ENCODE measurements around the gene AGRP.
A peak's percentile ranks its signal among the peaks of the same experiment; 100 is the strongest.

The AGRP gene

DNA sequence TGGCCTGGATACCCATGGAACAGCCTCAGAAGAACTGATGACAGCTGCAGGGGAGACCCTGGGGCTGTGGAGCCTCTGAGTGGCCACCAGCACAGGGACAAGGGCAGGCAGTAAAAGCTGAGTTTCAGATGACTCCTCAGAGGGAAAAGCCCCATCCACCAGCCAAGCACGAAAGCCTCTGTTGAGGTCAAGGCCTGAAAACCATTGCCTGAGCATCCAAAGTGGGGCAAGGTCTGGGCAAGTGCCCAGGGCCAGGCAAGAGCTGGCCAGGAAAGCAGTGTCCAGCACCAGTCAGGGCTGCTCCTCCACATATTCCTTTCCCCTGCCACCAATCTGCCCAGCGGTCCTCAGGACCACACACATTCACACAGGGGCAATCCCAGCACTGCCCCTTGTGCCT is 18.8 kb downstream of the AGRP start:
- no peaks in the 10 kb centered on the region for H3K27me3 Mint-ChIP-seq
- peaks cover 5% of the 10 kb centered on the region for H3K4me1 Mint-ChIP-seq
- H3K36me3 Mint-ChIP-seq = peaks cover 5% of the 10 kb centered on the region
- no peak overlapping the region for H3K4me3 Mint-ChIP-seq
- CTCF ChIA-PET = interaction anchor here (1.4 to 5.9 kb wide), 7 partner anchors 12 to 41 kb away, joined by 3 to 49 read pairs (median 5); partner anchors contain the start of gene ATP6V0D1
- no peak overlapping the region for H3K27ac Mint-ChIP-seq
- DNase-seq = no peak
- no peaks in the 10 kb centered on the region for H3K9me3 Mint-ChIP-seq

DNA sequence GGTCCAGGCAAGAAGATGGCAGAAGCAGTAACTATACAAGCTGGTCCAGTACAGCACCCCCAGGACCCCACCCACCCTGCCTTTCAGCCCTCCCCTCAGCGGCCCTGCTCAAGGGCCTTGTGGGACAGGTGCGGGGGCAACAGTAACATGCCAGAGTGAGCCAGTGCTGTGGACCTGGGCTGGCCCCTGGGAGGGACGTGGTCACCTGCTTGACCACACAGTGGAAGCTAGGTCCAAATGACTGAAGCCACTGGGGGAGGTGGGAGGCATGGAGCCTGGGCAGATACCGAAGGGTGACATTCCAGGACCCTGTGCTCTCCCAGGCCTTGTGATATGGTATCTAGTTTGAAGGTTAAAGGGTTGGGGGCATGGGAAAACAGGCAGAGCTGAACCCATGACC is 19.7 kb downstream of the AGRP start:
- CTCF ChIA-PET = interaction anchor here (0.6 to 5.9 kb wide), 6 partner anchors 11 to 43 kb away, joined by 3 to 49 read pairs (median 5); partner anchors contain the start of gene ATP6V0D1
- H3K4me1 Mint-ChIP-seq = peaks cover 5% of the 10 kb centered on the region

DNA sequence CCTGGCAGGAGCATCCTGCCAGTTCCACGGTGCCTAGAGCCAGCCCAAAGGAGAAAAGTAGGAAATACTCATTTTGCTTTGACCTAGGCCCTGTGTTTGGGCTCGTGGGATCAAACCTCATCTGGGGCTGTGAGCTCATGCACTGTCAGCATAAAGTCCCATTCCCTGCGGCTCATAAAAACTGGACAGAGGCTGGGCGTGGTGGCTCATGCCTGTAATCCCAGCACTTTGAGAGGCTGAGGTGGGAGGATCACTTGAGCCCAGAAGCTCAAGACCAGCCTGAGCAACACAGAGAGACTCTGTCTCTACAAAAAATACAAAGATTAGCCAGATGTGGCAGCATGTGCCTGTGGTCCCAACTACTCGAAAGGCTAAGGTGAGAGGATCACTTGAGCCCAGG is 20.3 kb downstream of the AGRP start:
- Mint-ChIP-seq H3K4me3 (no peak overlapping the region), H3K4me1 (peaks cover 5% of the 10 kb centered on the region), H3K27ac (no peak overlapping the region), H3K36me3 (peaks cover 5% of the 10 kb centered on the region), H3K9me3 (no peaks in the 10 kb centered on the region), H3K27me3 (no peaks in the 10 kb centered on the region)
- no peak for DNase-seq
- CTCF ChIA-PET = interaction anchor here (1.6 to 5.9 kb wide), 3 partner anchors 15 to 35 kb away, joined by 3 to 49 read pairs (median 12); no protein-coding TSS in a partner anchor

More for the DNA sequence above, 19.7 kb downstream of the AGRP start:
- no peak for DNase-seq
- Mint-ChIP-seq H3K4me3 (no peak overlapping the region), H3K9me3 (no peaks in the 10 kb centered on the region), H3K27ac (no peak overlapping the region), H3K27me3 (no peaks in the 10 kb centered on the region), H3K36me3 (peaks cover 5% of the 10 kb centered on the region)

DNA sequence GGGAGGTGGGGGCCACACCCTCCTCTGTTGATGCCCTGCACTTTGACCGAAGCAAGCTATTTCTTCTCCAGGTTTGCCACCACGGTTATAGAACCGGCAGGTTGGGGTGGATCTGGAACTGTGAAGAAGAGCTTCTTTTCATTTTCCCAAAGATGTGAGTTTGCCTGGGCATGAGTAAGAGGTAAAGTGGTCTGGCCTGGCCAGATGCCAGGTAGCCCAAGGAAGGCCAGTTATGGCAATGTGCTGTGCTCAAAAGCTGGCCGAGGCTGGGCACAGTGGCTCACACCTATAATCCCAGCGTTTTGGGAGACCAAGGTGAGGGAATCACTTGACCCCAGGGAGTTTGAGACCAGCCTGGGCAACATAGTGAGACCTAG is 21.1 kb downstream of the AGRP start:
- Mint-ChIP-seq H3K4me1 (peaks cover 5% of the 10 kb centered on the region), H3K9me3 (no peaks in the 10 kb centered on the region), H3K27me3 (no peaks in the 10 kb centered on the region), H3K27ac (no peak overlapping the region), H3K36me3 (peaks cover 5% of the 10 kb centered on the region), H3K4me3 (no peak overlapping the region)
- no peak for DNase-seq
- CTCF ChIA-PET = interaction anchor here (2.5 to 5.9 kb wide), 2 partner anchors 15 to 35 kb away, joined by 12 to 49 read pairs; no protein-coding TSS in a partner anchor

DNA sequence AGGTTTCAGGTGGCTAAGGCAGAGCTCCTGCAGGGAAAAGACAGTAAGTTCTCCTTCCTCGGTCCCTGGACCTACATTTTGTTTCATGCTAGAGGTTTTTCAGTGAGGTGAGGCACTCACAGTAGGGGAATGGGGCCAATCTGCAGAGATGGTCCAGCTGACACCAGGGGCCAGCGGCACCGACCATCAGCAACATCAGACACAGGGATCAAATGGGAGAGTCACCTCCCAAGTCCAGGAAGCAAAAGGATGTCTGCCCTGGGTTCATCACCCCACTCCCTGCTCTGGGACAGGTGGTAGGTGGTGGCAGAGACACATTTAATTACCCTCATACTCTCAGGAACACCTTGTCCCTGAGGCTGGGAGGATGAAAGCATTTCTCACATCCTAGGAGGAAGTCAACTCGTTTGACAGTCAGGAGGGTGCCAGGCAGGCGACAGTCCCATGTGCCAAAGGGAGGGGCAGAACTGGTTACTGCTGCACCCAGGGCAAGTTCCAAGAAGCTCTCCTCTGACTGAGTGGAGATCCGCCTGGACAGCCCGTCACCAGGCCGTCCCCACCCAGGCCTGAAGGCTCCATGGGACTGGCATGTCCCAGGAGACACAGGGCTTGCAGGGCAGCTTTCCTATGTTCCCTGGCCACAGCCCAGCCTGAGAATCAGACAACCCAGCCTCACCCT is 21.6 kb downstream of the AGRP start:
- peak overlapping the region; percentile 74 for H3K27ac Mint-ChIP-seq
- H3K36me3 Mint-ChIP-seq = peaks cover 5% of the 10 kb centered on the region
- H3K4me3 Mint-ChIP-seq = no peak overlapping the region
- CTCF ChIA-PET = interaction anchor here (2.5 to 5.9 kb wide), 2 partner anchors 14 to 34 kb away, joined by 12 to 49 read pairs; no protein-coding TSS in a partner anchor
- H3K27me3 Mint-ChIP-seq = no peaks in the 10 kb centered on the region
- DNase-seq = no peak
- H3K9me3 Mint-ChIP-seq = no peaks in the 10 kb centered on the region
- H3K4me1 Mint-ChIP-seq = peaks cover 7% of the 10 kb centered on the region

DNA sequence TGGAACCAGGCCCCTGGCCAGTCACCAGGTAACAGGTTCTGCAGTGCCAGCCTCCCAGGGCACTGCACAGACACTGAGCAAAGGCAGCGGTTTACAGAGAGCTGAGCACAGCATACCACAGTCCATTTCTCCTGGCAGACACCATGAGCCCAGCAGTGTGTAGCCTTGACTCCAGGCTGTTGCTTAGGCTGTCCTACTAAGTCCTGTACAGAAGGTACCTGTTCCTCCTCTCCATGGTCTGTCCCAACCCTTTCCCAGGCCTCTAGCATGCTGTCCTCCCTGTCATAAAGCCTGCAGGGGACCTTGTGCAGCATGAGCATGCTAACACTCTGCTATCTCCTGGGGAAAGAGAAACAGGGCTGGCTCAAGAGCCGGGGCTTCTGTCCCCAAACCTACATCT is 22.4 kb downstream of the AGRP start:
- CTCF ChIA-PET = interaction anchor here (2.5 to 5.9 kb wide), 2 partner anchors 14 to 33 kb away, joined by 12 to 49 read pairs; no protein-coding TSS in a partner anchor
- Mint-ChIP-seq H3K27ac (no peak overlapping the region), H3K9me3 (no peaks in the 10 kb centered on the region), H3K36me3 (peaks cover 8% of the 10 kb centered on the region), H3K4me3 (no peak overlapping the region), H3K27me3 (no peaks in the 10 kb centered on the region), H3K4me1 (peaks cover 12% of the 10 kb centered on the region)
- no peak for DNase-seq

DNA sequence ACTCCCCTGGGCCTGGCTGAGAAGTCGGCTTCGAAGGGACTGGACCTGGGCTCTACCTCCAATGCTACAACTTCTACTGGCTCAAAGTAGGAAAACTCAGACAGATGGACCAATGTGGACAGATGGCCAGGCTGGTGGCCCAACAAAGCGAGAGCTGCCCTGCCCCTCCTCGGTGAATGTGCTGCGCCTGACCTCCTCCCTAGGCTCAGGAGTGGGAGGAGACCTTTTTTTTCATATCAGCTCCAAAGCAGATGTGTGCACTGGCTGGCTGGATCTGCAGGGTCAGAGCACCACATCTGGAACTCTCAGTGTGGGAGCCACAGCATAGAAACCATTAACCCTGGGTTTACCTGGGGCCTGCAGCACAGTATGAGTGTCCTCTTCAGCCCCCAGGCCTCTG is 23.2 kb downstream of the AGRP start:
- Mint-ChIP-seq H3K9me3 (no peaks in the 10 kb centered on the region), H3K4me3 (no peak overlapping the region), H3K27ac (no peak overlapping the region), H3K4me1 (peaks cover 7% of the 10 kb centered on the region), H3K27me3 (no peaks in the 10 kb centered on the region), H3K36me3 (peaks cover 8% of the 10 kb centered on the region)
- DNase-seq = no peak
- CTCF ChIA-PET = no interaction called here

DNA sequence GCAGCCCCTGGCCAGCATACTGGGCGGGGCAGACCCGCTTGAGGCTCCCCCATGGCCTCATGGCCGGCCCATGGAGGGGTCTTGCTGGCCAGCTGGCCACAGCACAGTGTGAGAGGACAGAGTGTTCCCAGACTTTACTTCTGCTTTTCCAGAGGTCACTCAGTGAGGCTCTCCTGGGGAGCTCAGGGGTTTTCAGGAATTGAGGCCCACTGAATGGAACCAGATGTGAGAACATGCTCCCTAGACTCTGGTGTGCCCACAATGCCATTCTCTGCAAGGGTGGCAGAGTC is 23.5 kb downstream of the AGRP start:
- DNase-seq = no peak
- CTCF ChIA-PET = no interaction called here
- Mint-ChIP-seq H3K9me3 (no peaks in the 10 kb centered on the region), H3K36me3 (peaks cover 8% of the 10 kb centered on the region), H3K4me1 (peaks cover 7% of the 10 kb centered on the region), H3K27ac (no peak overlapping the region), H3K4me3 (no peak overlapping the region), H3K27me3 (no peaks in the 10 kb centered on the region)

DNA sequence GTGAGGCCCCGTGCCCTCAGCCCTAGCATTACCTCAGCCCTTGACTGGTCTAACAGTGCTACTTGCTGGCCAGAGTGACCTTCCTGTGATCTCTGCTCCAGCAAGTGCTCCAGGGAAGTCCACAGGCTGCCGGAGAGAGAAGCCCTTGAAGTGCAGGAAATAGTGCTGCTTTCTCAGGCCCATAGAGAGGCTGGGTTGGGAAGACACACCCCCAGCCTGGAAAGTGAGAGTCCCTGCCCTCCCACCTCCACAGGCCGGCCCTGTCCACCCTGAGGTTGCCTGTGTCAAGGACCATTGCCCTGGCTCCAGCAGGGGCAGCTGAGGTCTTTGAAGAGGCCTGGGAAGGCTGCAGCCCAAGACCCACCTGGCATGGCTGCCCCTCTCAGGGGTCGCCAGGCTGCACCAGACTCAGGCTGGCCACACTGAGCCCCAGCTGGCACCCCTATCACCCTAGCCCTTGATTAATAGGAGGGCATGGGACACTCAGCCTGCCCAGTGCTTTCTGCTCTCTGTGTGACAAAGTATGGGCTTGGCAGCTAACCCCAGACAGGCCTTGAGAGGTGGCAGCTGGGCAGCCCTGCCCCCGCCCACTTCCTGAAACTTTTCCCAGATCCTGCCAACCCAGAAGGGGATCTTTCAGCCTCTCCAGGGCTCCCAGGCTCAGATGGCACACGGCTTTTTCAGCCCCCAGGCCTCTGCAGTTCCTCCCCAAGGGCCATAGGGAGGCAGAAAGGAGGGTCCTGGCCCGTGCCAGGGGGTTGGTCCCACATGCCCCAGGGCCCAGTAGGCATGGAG is 24.1 kb downstream of the AGRP start:
- Mint-ChIP-seq H3K4me1 (peaks cover 7% of the 10 kb centered on the region), H3K9me3 (no peaks in the 10 kb centered on the region)
- CTCF ChIA-PET = no interaction called here

DNA sequence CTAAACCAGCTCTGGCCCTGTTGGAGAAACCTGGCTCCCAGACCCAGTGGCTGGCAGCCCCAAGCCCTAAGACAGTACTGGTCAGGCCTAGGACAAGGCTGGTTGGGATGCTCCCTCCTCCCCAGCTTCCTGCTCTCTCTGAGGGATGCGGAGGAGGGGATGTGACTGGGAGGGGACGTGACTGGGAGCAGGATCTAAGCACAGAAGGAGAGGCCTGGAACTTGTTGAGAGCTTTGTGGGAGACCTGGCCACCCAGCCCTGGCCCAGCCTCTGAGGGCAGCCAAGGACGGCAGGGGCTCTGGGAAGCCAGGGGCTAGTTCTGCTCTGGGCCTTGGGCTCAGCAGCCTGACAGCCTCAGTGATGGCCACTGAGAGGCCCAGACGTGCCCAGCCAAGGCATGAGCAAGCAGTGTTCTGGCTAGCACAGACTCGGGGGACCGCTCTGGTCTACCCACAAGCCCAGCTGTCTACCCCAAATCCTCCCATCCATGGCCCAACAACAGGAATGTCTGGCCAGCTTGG is 25.2 kb downstream of the AGRP start:
- CTCF ChIA-PET = interaction anchor here (1.5 kb wide), 1 partner anchor 10 kb away, joined by 3 read pairs; no protein-coding TSS in a partner anchor
- H3K4me3 Mint-ChIP-seq = no peak overlapping the region
- no peak for DNase-seq
- H3K4me1 Mint-ChIP-seq = peaks cover 7% of the 10 kb centered on the region
- H3K36me3 Mint-ChIP-seq = peaks cover 7% of the 10 kb centered on the region
- no peaks in the 10 kb centered on the region for H3K9me3 Mint-ChIP-seq
- no peaks in the 10 kb centered on the region for H3K27me3 Mint-ChIP-seq
- no peak overlapping the region for H3K27ac Mint-ChIP-seq

More for the DNA sequence above, 24.1 kb downstream of the AGRP start:
- Mint-ChIP-seq H3K27me3 (no peaks in the 10 kb centered on the region), H3K36me3 (peaks cover 8% of the 10 kb centered on the region), H3K4me3 (no peak overlapping the region), H3K27ac (no peak overlapping the region)
- DNase-seq = no peak

DNA sequence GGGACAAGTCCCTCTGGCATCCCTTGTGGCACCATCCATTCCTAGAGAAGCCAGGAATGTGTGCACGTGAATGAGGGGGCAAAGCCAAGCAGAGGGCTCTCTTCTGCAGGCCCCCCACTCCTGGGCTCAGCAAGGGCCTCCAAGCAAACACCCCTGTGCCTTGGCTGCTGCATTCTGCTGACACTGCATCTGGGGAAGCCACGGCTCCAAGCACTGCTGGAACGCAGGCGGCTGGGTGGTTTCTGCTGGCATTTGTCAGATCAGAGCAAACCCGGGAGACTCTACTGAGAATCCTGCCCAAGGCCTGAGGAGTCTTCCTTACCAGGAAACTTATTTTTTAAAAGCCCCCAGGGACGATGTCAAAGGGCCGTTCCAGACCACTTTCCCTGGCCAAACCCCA is 25.7 kb downstream of the AGRP start:
- no peak overlapping the region for H3K4me3 Mint-ChIP-seq
- H3K27ac Mint-ChIP-seq = no peak overlapping the region
- peaks cover 7% of the 10 kb centered on the region for H3K36me3 Mint-ChIP-seq
- no peaks in the 10 kb centered on the region for H3K27me3 Mint-ChIP-seq
- peaks cover 7% of the 10 kb centered on the region for H3K4me1 Mint-ChIP-seq
- DNase-seq = no peak
- CTCF ChIA-PET = interaction anchor here (1.5 kb wide), 1 partner anchor 10 kb away, joined by 3 read pairs; no protein-coding TSS in a partner anchor
- no peaks in the 10 kb centered on the region for H3K9me3 Mint-ChIP-seq

DNA sequence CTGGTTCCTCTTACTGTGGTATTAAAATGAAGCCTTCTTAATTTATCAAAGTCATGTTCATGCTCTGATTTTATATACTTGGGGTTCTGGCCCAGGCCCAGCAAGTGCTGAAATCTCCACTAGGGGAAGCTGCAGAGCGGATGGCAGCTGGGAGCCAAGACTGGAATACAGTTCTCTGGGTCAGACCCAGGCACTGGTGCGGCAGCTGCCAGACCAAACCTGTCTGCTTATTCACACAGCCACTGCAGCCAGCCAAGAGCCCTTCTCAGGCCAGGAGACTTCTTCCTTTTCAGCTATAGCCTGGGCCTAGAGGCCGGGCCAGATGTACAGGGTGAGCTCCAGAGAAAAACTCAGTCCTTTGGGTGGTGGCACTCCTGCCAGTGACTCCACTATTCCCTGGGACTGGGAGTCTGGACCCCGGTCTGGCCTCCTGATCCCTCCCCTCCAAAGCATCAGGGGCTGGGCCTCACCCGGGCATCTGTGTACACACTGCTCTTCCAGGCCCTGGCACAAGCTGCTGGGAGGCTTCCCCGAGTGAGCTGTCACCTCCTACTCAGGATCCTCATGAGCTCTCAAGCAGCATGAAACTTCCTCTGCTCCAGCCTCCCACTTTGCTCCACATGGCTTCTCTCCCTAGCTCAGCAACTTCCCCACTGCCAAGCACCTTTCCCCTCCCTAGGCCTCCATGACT is 26.8 kb downstream of the AGRP start:
- H3K36me3 Mint-ChIP-seq = peaks cover 4% of the 10 kb centered on the region
- peaks cover 7% of the 10 kb centered on the region for H3K4me1 Mint-ChIP-seq
- DNase-seq = no peak
- no peak overlapping the region for H3K27ac Mint-ChIP-seq
- no peak overlapping the region for H3K4me3 Mint-ChIP-seq
- no peaks in the 10 kb centered on the region for H3K9me3 Mint-ChIP-seq
- H3K27me3 Mint-ChIP-seq = no peaks in the 10 kb centered on the region
- CTCF ChIA-PET = interaction anchor here (1.0 to 1.8 kb wide), 3 partner anchors 9 to 28 kb away, joined by 4 to 8 read pairs (median 5); no protein-coding TSS in a partner anchor

DNA sequence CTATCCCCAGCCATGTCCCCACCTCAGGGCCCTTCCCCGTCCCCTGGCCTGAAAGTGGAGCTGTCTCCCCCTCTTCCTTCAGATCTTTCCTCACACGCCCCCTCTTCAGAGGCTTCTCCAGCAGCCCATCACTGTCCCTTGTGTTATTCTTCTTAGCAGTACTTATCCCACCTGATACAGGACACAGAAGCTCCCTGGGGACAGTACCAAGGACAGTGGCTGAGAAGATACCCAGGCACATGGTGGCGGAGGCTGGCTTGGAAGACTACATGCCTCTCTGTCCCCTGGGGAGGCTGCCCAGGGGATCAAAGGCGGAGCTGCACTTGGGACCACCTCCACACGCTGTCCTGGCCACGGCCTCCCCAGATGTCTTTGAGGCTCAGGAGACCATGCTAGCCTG is 28.5 kb downstream of the AGRP start:
- no peaks in the 10 kb centered on the region for H3K27me3 Mint-ChIP-seq
- peaks cover 6% of the 10 kb centered on the region for H3K36me3 Mint-ChIP-seq
- H3K4me3 Mint-ChIP-seq = no peak overlapping the region
- no peak for DNase-seq
- H3K9me3 Mint-ChIP-seq = no peaks in the 10 kb centered on the region
- H3K27ac Mint-ChIP-seq = no peak overlapping the region
- H3K4me1 Mint-ChIP-seq = peaks cover 7% of the 10 kb centered on the region
- CTCF ChIA-PET = interaction anchor here (0.9 kb wide), 1 partner anchor 13 kb away, joined by 3 read pairs; no protein-coding TSS in a partner anchor

DNA sequence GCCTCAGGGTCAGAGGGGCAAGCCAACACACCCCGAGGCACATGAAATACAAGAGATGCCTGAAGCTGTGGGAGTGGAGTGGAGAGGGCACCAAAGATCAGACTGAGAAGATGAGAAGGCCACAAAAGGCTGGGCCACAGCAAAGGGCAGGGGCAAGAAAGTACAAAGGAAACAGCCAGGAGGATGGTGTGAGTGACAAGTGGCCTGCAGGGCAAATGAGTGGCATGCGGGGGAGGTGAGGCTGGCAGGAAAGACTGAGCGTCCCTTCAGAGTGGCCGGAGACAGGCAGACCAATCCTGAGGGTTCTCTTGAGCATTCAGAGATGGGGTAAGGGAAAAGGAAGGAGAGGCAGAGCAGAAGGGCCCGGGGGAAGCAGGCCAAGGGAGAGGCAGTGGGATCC is 29.2 kb downstream of the AGRP start:
- H3K27me3 Mint-ChIP-seq = no peaks in the 10 kb centered on the region
- H3K27ac Mint-ChIP-seq = peak overlapping the region; percentile 64
- CTCF ChIA-PET = no interaction called here
- H3K9me3 Mint-ChIP-seq = no peaks in the 10 kb centered on the region
- H3K36me3 Mint-ChIP-seq = peaks cover 11% of the 10 kb centered on the region
- no peak overlapping the region for H3K4me3 Mint-ChIP-seq
- no peak for DNase-seq
- H3K4me1 Mint-ChIP-seq = peaks cover 7% of the 10 kb centered on the region

Data from activated naive CD4-positive, alpha-beta T cell treated with anti-CD3 and anti-CD28 coated beads, Interleukin-2, amount 10 ng/mL, durations not matched to agents 7 days and 5 days (primary cell).